Measurements from ENCODE around the gene PTPN14. TPM values are rescaled to one million over a fixed set of nuclear protein-coding genes. Genes with fewer than 3 reads are reported as not detected.
A peak's percentile ranks its signal among the peaks of the same experiment; 100 is the strongest.

The PTPN14 gene
- total RNA-seq, 2 donors from 2014 or later = 0.05 TPM; not detected in 1

- no peak for DNase-seq
- Mint-ChIP-seq H3K4me1 (no peaks in the 10 kb centered on the region), H3K27me3 (peaks cover 36% of the 10 kb centered on the region), H3K4me3 (no peak overlapping the region), H3K36me3 (ENCODE audit: low read depth) (peaks cover 2% of the 10 kb centered on the region), H3K27ac (no peak overlapping the region)
- no peaks in the 10 kb centered on the region for H3K9me3 ChIP-seq (ENCODE audit: control insufficient read depth, low read length, poor library complexity, severe bottlenecking)
- no peak for ATAC-seq
Observed at GRCh38 chr1:214453109-214453722, 98.2 kb downstream of the PTPN14 start.

DNA sequence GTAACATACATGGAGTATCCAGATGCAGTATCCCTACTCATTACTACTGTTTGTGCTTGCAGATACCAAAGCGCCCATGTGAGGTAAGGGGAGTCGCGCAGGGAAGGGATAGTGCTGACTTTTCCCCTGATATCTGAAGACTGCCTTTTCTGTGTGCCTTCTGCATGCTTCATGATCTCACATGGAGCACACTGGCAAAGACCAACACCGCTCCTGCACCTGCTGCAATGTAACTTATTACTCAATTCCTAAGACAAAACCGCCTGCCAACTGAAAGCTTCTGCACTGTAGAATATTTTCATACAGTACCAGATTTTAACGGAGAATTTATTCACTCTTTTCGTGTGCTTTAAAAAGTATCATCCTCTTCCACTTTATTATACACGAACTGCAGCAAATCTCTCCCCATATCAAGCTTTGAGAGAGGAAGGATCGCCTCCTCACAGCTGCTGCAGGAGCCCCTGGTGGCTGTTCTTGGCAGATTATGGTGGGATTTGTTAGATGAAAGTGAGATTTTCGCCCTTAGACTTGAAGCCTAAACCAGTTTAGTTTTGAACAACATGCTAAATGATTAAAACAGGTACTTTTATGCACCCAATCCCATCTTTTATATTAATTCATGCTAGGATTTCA is 99.1 kb downstream of the PTPN14 start:
- H3K4me3 Mint-ChIP-seq = no peak overlapping the region
- H3K27ac Mint-ChIP-seq = no peak overlapping the region
- no peak for ATAC-seq
- no peak for DNase-seq
- peaks cover 40% of the 10 kb centered on the region for H3K27me3 Mint-ChIP-seq
- no peaks in the 10 kb centered on the region for H3K4me1 Mint-ChIP-seq
- H3K9me3 ChIP-seq (ENCODE audit: control insufficient read depth, low read length, poor library complexity, severe bottlenecking) = no peaks in the 10 kb centered on the region
- peaks cover 2% of the 10 kb centered on the region for H3K36me3 Mint-ChIP-seq (ENCODE audit: low read depth)

DNA sequence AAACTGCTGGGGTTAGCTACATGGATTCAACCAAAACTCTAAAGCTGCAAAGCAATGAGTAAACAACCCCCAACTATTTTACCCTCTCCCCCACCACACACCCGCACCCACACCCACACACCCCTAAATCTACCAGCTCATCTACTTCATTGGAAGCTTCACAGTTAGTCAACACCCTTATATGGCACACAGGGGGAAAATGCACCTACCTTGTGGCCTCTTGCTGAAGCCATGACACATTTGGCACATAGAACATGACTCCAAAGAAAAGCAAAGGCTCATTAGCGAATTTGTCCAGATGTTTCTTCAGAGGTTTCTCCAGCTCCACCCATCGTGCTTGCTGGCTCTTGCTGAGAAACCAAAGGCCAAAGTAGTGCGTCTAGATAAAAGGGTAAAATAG is 99.8 kb downstream of the PTPN14 start:
- Mint-ChIP-seq H3K27me3 (peaks cover 40% of the 10 kb centered on the region), H3K4me3 (no peak overlapping the region), H3K27ac (no peak overlapping the region), H3K36me3 (ENCODE audit: low read depth) (peaks cover 2% of the 10 kb centered on the region), H3K4me1 (no peaks in the 10 kb centered on the region)
- no peaks in the 10 kb centered on the region for H3K9me3 ChIP-seq (ENCODE audit: control insufficient read depth, low read length, poor library complexity, severe bottlenecking)
- no peak for DNase-seq
- no peak for ATAC-seq

- Mint-ChIP-seq H3K4me1 (no peaks in the 10 kb centered on the region), H3K36me3 (ENCODE audit: low read depth) (peaks cover 2% of the 10 kb centered on the region), H3K27me3 (peaks cover 28% of the 10 kb centered on the region), H3K27ac (no peak overlapping the region), H3K4me3 (no peak overlapping the region)
- DNase-seq (no peak), ATAC-seq (no peak)
- H3K9me3 ChIP-seq (ENCODE audit: control insufficient read depth, low read length, poor library complexity, severe bottlenecking) = no peaks in the 10 kb centered on the region
Observed at GRCh38 chr1:214449371-214449770, 102.0 kb downstream of the PTPN14 start.

DNA sequence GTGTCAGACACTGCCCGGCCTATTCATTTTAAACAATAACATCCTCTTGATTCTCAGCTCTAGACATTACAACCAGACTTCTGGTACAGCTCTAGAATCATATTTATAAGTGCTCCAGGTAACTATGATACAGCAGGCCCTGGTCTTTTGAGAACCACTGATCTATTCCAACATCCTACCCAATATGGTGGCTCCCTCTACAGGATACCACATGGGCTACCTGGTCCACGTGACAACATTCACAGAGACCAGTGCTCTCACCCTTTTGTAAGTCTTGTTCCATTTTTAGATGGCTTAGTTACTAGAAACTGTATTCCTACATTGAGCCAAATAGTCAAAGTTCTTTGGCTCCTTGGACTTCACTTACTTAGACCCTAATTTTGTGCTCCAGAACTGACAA is 102.9 kb downstream of the PTPN14 start:
- no peaks in the 10 kb centered on the region for H3K9me3 ChIP-seq (ENCODE audit: control insufficient read depth, low read length, poor library complexity, severe bottlenecking)
- peaks cover 28% of the 10 kb centered on the region for H3K27me3 Mint-ChIP-seq
- H3K4me1 Mint-ChIP-seq = no peaks in the 10 kb centered on the region
- H3K4me3 Mint-ChIP-seq = no peak overlapping the region
- peaks cover 2% of the 10 kb centered on the region for H3K36me3 Mint-ChIP-seq (ENCODE audit: low read depth)
- DNase-seq (no peak), ATAC-seq (no peak)
- no peak overlapping the region for H3K27ac Mint-ChIP-seq

DNA sequence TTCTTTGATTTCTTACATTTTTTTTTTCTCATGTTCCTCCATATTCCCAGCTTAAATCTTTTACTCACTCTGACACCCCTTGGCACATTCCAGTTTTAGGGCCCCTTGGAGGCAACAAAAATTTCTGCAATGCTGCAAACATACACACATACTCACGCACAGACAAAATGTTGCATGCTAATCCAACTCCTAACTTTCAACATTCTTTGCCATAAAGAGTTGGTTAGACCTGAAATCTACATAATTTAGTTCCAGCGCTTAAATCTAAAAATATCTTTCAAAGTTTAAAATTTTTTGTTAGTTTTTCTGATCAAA is 103.9 kb downstream of the PTPN14 start:
- Mint-ChIP-seq H3K36me3 (ENCODE audit: low read depth) (peaks cover 2% of the 10 kb centered on the region), H3K4me3 (no peak overlapping the region), H3K27ac (no peak overlapping the region), H3K4me1 (no peaks in the 10 kb centered on the region), H3K27me3 (peaks cover 18% of the 10 kb centered on the region)
- H3K9me3 ChIP-seq (ENCODE audit: control insufficient read depth, low read length, poor library complexity, severe bottlenecking) = no peaks in the 10 kb centered on the region
- no peak for DNase-seq
- ATAC-seq = no peak

GRCh38 chr1:214446772-214447556 is 104.4 kb downstream of the PTPN14 start:
- Mint-ChIP-seq H3K4me1 (no peaks in the 10 kb centered on the region), H3K4me3 (no peak overlapping the region), H3K27ac (no peak overlapping the region), H3K27me3 (peaks cover 15% of the 10 kb centered on the region), H3K36me3 (ENCODE audit: low read depth) (peaks cover 2% of the 10 kb centered on the region)
- no peaks in the 10 kb centered on the region for H3K9me3 ChIP-seq (ENCODE audit: control insufficient read depth, low read length, poor library complexity, severe bottlenecking)
- no peak for DNase-seq
- no peak for ATAC-seq

GRCh38 chr1:214445831-214446614 is 105.4 kb downstream of the PTPN14 start:
- no peak for ATAC-seq
- no peaks in the 10 kb centered on the region for H3K9me3 ChIP-seq (ENCODE audit: control insufficient read depth, low read length, poor library complexity, severe bottlenecking)
- peaks cover 6% of the 10 kb centered on the region for H3K4me1 Mint-ChIP-seq
- no peak overlapping the region for H3K4me3 Mint-ChIP-seq
- no peak overlapping the region for H3K27ac Mint-ChIP-seq
- H3K27me3 Mint-ChIP-seq = peaks cover 8% of the 10 kb centered on the region
- H3K36me3 Mint-ChIP-seq (ENCODE audit: low read depth) = peaks cover 2% of the 10 kb centered on the region
- no peak for DNase-seq

GRCh38 chr1:214445199-214445598 is 106.2 kb downstream of the PTPN14 start:
- no peaks in the 10 kb centered on the region for H3K9me3 ChIP-seq (ENCODE audit: control insufficient read depth, low read length, poor library complexity, severe bottlenecking)
- no peak overlapping the region for H3K27ac Mint-ChIP-seq
- H3K4me1 Mint-ChIP-seq = peaks cover 8% of the 10 kb centered on the region
- DNase-seq = no peak
- no peak overlapping the region for H3K4me3 Mint-ChIP-seq
- peaks cover 8% of the 10 kb centered on the region for H3K27me3 Mint-ChIP-seq
- no peak for ATAC-seq
- H3K36me3 Mint-ChIP-seq (ENCODE audit: low read depth) = peaks cover 2% of the 10 kb centered on the region

DNA sequence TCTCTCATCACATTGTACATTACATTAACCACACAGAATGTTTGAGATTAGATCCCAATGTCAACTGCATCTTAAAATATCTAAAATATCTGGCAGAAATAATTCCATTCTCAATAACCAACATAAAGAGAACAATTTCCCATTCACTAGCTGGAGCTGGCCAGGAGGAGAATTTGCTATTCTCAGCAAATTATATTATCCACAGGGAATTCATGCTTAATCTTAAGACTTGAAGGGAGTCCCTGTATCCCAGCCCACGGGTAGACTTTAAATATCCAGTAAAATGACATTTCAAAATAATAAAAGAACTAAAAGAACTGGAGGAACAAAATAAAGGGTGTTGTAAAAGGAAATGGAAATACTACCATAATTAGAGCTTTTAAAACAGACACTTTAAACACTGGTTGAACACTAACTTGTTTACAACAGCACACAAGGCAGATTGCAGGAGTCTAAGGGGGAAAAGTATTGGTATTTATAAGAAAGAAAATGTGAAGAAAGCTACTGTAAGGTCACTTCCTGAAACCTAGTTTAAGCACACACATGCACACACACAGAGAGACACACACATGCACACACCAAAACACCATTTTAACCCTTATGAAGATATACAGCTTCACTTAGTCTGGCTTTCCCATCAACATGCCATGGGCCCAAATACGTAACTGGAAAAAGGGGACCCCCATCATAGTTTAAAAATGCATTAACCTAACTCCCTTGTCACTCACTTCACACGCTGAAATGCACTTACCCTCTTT is 107.0 kb downstream of the PTPN14 start:
- Mint-ChIP-seq H3K27me3 (peaks cover 8% of the 10 kb centered on the region), H3K4me3 (no peak overlapping the region), H3K36me3 (ENCODE audit: low read depth) (peaks cover 2% of the 10 kb centered on the region), H3K27ac (no peak overlapping the region), H3K4me1 (peaks cover 17% of the 10 kb centered on the region)
- H3K9me3 ChIP-seq (ENCODE audit: control insufficient read depth, low read length, poor library complexity, severe bottlenecking) = no peaks in the 10 kb centered on the region
- DNase-seq (no peak), ATAC-seq (no peak)

DNA sequence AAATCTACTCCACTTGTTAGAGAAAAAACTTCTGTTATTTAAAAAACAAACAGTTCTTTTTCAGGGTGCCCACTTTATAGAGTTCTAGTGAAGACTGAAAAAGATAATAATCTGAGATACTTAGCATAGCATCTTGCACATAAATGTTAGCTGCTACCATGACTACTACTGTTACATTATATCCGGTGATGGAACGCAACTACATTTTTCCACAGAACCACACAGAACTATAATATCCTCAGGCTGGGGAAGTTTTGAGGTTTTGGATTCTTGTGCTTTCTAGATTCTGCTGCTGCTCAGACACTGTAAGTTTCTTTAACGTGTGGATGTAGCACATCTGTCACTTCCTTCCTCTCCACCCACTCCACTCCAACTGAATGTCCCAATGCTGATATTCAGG is 110.3 kb downstream of the PTPN14 start:
- no peaks in the 10 kb centered on the region for H3K36me3 Mint-ChIP-seq (ENCODE audit: low read depth)
- peak; percentile 55 for ATAC-seq
- no peaks in the 10 kb centered on the region for H3K9me3 ChIP-seq (ENCODE audit: control insufficient read depth, low read length, poor library complexity, severe bottlenecking)

GRCh38 chr1:214440219-214440965 is 111.0 kb downstream of the PTPN14 start:
- no peaks in the 10 kb centered on the region for H3K36me3 Mint-ChIP-seq (ENCODE audit: low read depth)
- H3K27me3 Mint-ChIP-seq = no peaks in the 10 kb centered on the region
- peaks cover 24% of the 10 kb centered on the region for H3K4me1 Mint-ChIP-seq
- ATAC-seq (no peak), DNase-seq (no peak)
- H3K4me3 Mint-ChIP-seq = peak overlapping the region; percentile 81
- H3K9me3 ChIP-seq (ENCODE audit: control insufficient read depth, low read length, poor library complexity, severe bottlenecking) = no peaks in the 10 kb centered on the region
- H3K27ac Mint-ChIP-seq = peak overlapping the region; percentile 89

More for the DNA sequence above, 110.3 kb downstream of the PTPN14 start:
- H3K4me3 Mint-ChIP-seq = no peak overlapping the region
- peaks cover 24% of the 10 kb centered on the region for H3K4me1 Mint-ChIP-seq
- H3K27me3 Mint-ChIP-seq = no peaks in the 10 kb centered on the region
- no peak for DNase-seq
- no peak overlapping the region for H3K27ac Mint-ChIP-seq
